Right lobe of liver (tissue), 6 donors: ENCODE data around the gene CD164L2. TPM values are rescaled to one million over a fixed set of nuclear protein-coding genes. Genes with fewer than 3 reads are reported as not detected.
A peak's percentile ranks its signal among the peaks of the same experiment; 100 is the strongest.

Source experiments
- ATAC-seq, 4 donors: fragments of 200-7000 bp; cut with Tn5 transposase; one replicate each; pipeline ENCODE4 v1.9.1; 2020; ENCODE audit warnings: mild to moderate bottlenecking in 4 of 4, moderate library complexity in 4 of 4
- DNase-seq, 3 donors: peaks; one replicate each; pipeline ENCODE4 v3.0.0-alpha.2; 2020
- H3K27ac ChIP-seq, 3 donors: fragments of 200-600 bp; one replicate each; pipeline ENCODE4 v1.8.0; 2022
- H3K27me3 ChIP-seq, 2 donors: fragments of 200-600 bp; one replicate each; pipeline ENCODE4 v1.8.0; 2022
- H3K36me3 ChIP-seq, 4 donors: fragments of 200-600 bp; sonication (generic) in 1 of 4; one replicate each; pipeline versions ENCODE4 v1.5.1 to v1.8.0; 2017 to 2022; ENCODE audit warnings: control low read depth in 1 of 4
- H3K4me1 ChIP-seq, 4 donors: fragments of 200-600 bp; sonication (generic) in 1 of 4; one replicate each; pipeline versions ENCODE4 v1.5.1 to v1.8.0; 2017 to 2022; ENCODE audit warnings: control low read depth in 1 of 4
- H3K4me3 ChIP-seq, 3 donors: fragments of 200-600 bp; one replicate each; pipeline ENCODE4 v1.8.0; 2022
- H3K9me3 ChIP-seq, 4 donors: fragments of 200-600 bp; sonication (generic) in 1 of 4; one replicate each; pipeline versions ENCODE4 v1.5.1 to v1.8.0; 2017 to 2022; ENCODE audit warnings: control low read depth in 1 of 4
- CTCF ChIP-seq, 4 donors: fragments of 200-600 bp in 3 of 4; fragments of 450-650 bp in 1 of 4; IDR thresholded peaks; one replicate each; pipeline versions ENCODE4 v1.5.1 to v1.8.0; 2016 to 2022; ENCODE audit warnings: antibody characterized with exemption in 4 of 4, mild to moderate bottlenecking in 2 of 4
- POLR2A ChIP-seq: fragments of 450-650 bp; IDR thresholded peaks from one replicate; pipeline ENCODE4 v1.6.1; 2017; ENCODE audit warnings: antibody characterized with exemption, mild to moderate bottlenecking
- WGBS: methylation state at CpG from one replicate; pipeline ENCODE4 v1.1.6; 2018; ENCODE audit warnings: low coverage, low lambda C conversion rate; ENCODE audit not compliant: insufficient coverage; ENCODE audit errors: missing lambda C conversion rate; 5-methylcytosine and 5-hydroxymethylcytosine counted together
- intact Hi-C, 2 donors: fragments of 100-400 bp; cut with DNase I; formaldehyde crosslinking; loops; one replicate each; pipeline versions ENCODE4 v1.11.2 to v1.14.1; 2022
- total RNA-seq, 6 experiments: library from RNA; depleted of rRNA in 2 of 6; stranded (reverse); fragments of >200 nt in 2 of 6; fragmentation: NEBNext Ultra II Directional in 3 of 6; extraction: Animal tissue kit (Norgen Biotek cat#: 25700) in 3 of 6; gene quantifications; one replicate each; pipeline versions ENCODE4 v1.1.0 to v1.2.4, GENCODE V29; 2016 to 2023
- donor health status: DM: no; HTN: yes; CAD: no.
- donor health status: DM: no; HTN: no; CAD: no.
- donor health status: DM: no; HTN: no; CAD: no.
- donor health status: DM: no; HTN: yes; CAD: no.
- donor health status: DM: no; HTN: yes; CAD: no.

CD164L2 gene
- total RNA-seq, 6 experiments from 2014 or later: 0.86 TPM; not detected in 5

GRCh38 chr1:27346357-27346756 is 36.8 kb downstream of the CD164L2 start:
- Histone ChIP-seq H3K27me3 (no peaks in the 10 kb centered on the region), H3K4me3 (no peak overlapping the region), H3K9me3 (no peaks in the 10 kb centered on the region), H3K4me1 (peaks cover 0 to 8% (median 0%) of the 10 kb centered on the region in 4 donors), H3K27ac (no peak overlapping the region), H3K36me3 (no peaks in the 10 kb centered on the region)
- no peak for ATAC-seq
- DNase-seq: no peak
- WGBS: 92% methylated on average over 4 of the region's 8 CpGs
- intact Hi-C loops: no loop called here
- TF ChIP-seq CTCF (IDR thresholded peaks at IDR 0.05) (no peak), POLR2A (no peak)

- DNase-seq: no peak
- H3K4me1 ChIP-seq: peaks cover 0 to 8% (median 0%) of the 10 kb centered on the region in 4 donors
- H3K9me3 ChIP-seq: no peaks in the 10 kb centered on the region
- no peak for TF ChIP-seq POLR2A
- TF ChIP-seq CTCF (IDR thresholded peaks at IDR 0.05): no peak
- H3K4me3 ChIP-seq: no peak overlapping the region
- no peak overlapping the region for H3K27ac ChIP-seq
- no CpG with 5 or more reads among the region's 12 CpGs for WGBS
- intact Hi-C loops: no loop called here
- no peaks in the 10 kb centered on the region for H3K36me3 ChIP-seq
- H3K27me3 ChIP-seq: no peaks in the 10 kb centered on the region
- ATAC-seq: no peak
These were observed 37.9 kb downstream of the CD164L2 start for GRCh38 chr1:27345272-27345671.

GRCh38 chr1:27343639-27344025 is 39.5 kb downstream of the CD164L2 start:
- Histone ChIP-seq H3K27ac (no peak overlapping the region), H3K27me3 (no peaks in the 10 kb centered on the region), H3K4me3 (no peak overlapping the region), H3K9me3 (no peaks in the 10 kb centered on the region), H3K4me1 (no peaks in the 10 kb centered on the region), H3K36me3 (no peaks in the 10 kb centered on the region)
- intact Hi-C loops: no loop called here
- 66% methylated on average over 5 of the region's 5 CpGs for WGBS
- no peak for ATAC-seq
- TF ChIP-seq POLR2A: no peak
- no peak for TF ChIP-seq CTCF (IDR thresholded peaks at IDR 0.05)
- DNase-seq: no peak

- H3K36me3 ChIP-seq: no peaks in the 10 kb centered on the region
- H3K27me3 ChIP-seq: no peaks in the 10 kb centered on the region
- TF ChIP-seq CTCF (IDR thresholded peaks at IDR 0.05): no peak
- TF ChIP-seq POLR2A: no peak
- ATAC-seq (peak; percentile 44 to 64 (median 60)), DNase-seq (peak in 1 of 3 donors; percentile 76)
- 32% methylated on average over 4 of the region's 31 CpGs for WGBS
- H3K9me3 ChIP-seq: no peaks in the 10 kb centered on the region
- intact Hi-C loops: no loop called here
- H3K27ac ChIP-seq: peak overlapping the region in 2 of 3 donors; percentile 22 to 62
- H3K4me3 ChIP-seq: peak overlapping the region in 2 of 3 donors; percentile 0 to 21
- H3K4me1 ChIP-seq: no peaks in the 10 kb centered on the region
These were observed 40.1 kb downstream of the CD164L2 start for GRCh38 chr1:27342778-27343638.
